Adrenal gland (tissue), 12 donors: Measurements from ENCODE around the gene LAMB1. TPM values are rescaled to one million over a fixed set of nuclear protein-coding genes. Genes with fewer than 3 reads are reported as not detected.

Experiments
- DNase-seq, 7 donors: peaks; one replicate each; pipeline ENCODE4 v3.0.0-alpha.2; 2019 to 2020
- H3K27ac ChIP-seq, 5 donors: fragments of 200-600 bp; sonication (generic) in 4 of 5; 1 replicate in 3 of 5; 2 replicates in 2 of 5; pipeline versions ENCODE4 v1.5.1 to v1.8.0; 2016 to 2020; ENCODE audit warnings: mild to moderate bottlenecking in 1 of 5
- H3K27me3 ChIP-seq: fragments of 200-600 bp; 2 replicates; pipeline ENCODE4 v1.8.0; 2021
- H3K36me3 ChIP-seq, 2 donors: fragments of 200-600 bp; replicated peaks in 1 of 2; 1 replicate in 1 of 2; 2 replicates in 1 of 2; pipeline versions ENCODE4 v1.5.1 to v1.8.0; 2018 to 2022
- H3K4me1 ChIP-seq, 2 donors: fragments of 200-600 bp; replicated peaks in 1 of 2; 1 replicate in 1 of 2; 2 replicates in 1 of 2; pipeline versions ENCODE4 v1.5.1 to v1.8.0; 2018 to 2021
- H3K4me3 ChIP-seq, 4 donors: fragments of 200-600 bp; sonication (generic) in 3 of 4; one replicate each; pipeline ENCODE4 v1.5.1; 2016 to 2018
- H3K9me3 ChIP-seq, 3 donors: fragments of 200-600 bp; sonication (generic) in 1 of 3; replicated peaks in 1 of 3; 1 replicate in 2 of 3; 2 replicates in 1 of 3; pipeline versions ENCODE4 v1.5.1 to v1.8.0; 2016 to 2021
- POLR2A ChIP-seq, 2 donors: fragments of 450-650 bp; IDR thresholded peaks; one replicate each; pipeline ENCODE4 v1.6.1; 2017; ENCODE audit warnings: antibody characterized with exemption in 2 of 2, mild to moderate bottlenecking in 2 of 2, moderate library complexity in 1 of 2
- WGBS, 4 donors: extraction: QIAGEN DNeasy Blood & Tissue Kit in 2 of 4; methylation state at CpG; one replicate each; pipeline versions ENCODE4 v1.1.5 to v1.1.7; 2013 to 2017; 5-methylcytosine and 5-hydroxymethylcytosine counted together
- intact Hi-C, 2 donors: fragments of 100-400 bp; cut with DNase I; formaldehyde crosslinking; loops; one replicate each; pipeline versions ENCODE4 v1.14.1 to v1.15.0; 2022 to 2023
- polyA plus RNA-seq, 3 donors: library from polyadenylated mRNA; stranded (reverse); fragments of 200-250 nt in 2 of 3; fragments of 350-450 nt in 1 of 3; fragmentation: Illumina TruSeq in 1 of 3; extraction: RNeasy Lipid Tissue Mini Kit (QIAGEN cat#74804) in 1 of 3; gene quantifications; one replicate each; pipeline ENCODE4 v1.2.3, GENCODE V29; 2013 to 2014
- total RNA-seq, 9 donors: library from RNA; depleted of rRNA in 4 of 9; stranded (reverse); fragments of >200 nt in 4 of 9; fragments of 120-200 nt in 1 of 9; fragmentation: NEBNext Ultra II Directional in 1 of 9; extraction: Animal tissue kit (Norgen Biotek cat#: 25700) in 1 of 9; gene quantifications; one replicate each; pipeline versions ENCODE4 v1.1.0 to v1.2.4, GENCODE V29; 2013 to 2023
- TF ChIP-seq, protein P1 (sequence below), 6 experiments: fragments of 450-650 bp in 4 of 6; fragments of 200-600 bp in 2 of 6; sonication (generic) in 1 of 6; IDR thresholded peaks; 1 replicate in 5 of 6; 2 replicates in 1 of 6; pipeline versions ENCODE4 v1.5.1 to v1.8.0; 2016 to 2021; ENCODE audit warnings: antibody characterized with exemption in 6 of 6, mild to moderate bottlenecking in 2 of 6, moderate library complexity in 1 of 6
- donor health status: healthy with polysubstance abuse.
- donor health status: Bipolar disorder and iron deficiency.
- donor health status: DM: yes; HTN: yes; CAD: no.
- donor health status: DM: no; HTN: no; CAD: no.
- donor health status: DM: no; HTN: no; CAD: no.
- donor health status: DM: yes; HTN: yes; CAD: no.

Gene LAMB1
- total and polyA plus RNA-seq, 12 donors, result 48.6 to 164 (median 90.2) TPM

DNA sequence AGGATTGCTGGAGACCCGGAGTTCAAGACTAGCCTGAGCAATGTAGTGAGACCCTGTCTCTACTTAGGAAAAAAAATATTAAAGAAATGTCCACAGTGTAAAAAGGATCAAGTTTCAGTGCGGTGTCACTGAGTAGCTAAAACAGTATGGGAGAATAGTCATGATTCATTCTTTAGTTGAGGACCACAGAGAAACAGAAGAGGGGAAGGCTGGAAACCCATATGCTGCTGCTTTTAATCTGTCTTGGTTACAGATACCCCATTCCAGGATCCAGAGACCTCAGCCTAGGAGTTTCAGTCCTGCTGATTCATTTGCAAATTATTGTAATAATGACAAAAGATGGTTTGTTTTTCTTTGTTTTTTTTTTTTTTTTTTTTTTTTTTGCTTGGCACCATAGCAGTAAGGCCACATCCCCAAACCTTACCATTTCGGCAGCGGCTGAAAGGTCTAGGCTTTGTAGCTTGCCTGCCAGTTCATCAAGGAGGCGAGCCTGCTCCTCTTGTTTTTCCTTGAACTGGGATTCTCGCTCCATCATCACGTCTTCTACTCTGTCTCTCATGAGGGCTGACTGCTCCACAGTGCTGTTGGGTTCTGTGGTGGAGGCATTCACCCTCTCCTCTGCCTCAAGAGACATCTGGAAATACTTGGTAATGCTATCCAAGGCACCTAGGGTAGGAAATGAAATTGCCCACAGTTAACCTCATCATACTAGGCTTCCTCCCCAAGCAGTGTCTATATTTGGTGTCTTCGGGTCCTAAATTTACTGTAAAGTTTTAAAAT is 67.8 kb downstream of the LAMB1 start:
- Histone ChIP-seq H3K27me3 (no peaks in the 10 kb centered on the region), H3K4me3 (no peak overlapping the region), H3K9me3 (no peaks in the 10 kb centered on the region), H3K36me3 (peaks cover 0 to 6% of the 10 kb centered on the region in 2 donors), H3K27ac (no peak overlapping the region), H3K4me1 (peaks cover 8 to 33% of the 10 kb centered on the region in 2 donors)
- WGBS, 4 donors, result 84 to 98% (median 92%) methylated on average over 8 of the region's 8 CpGs
- TF ChIP-seq POLR2A (IDR thresholded peaks at IDR 0.05), result no peak
- TF ChIP-seq, protein P1, sequence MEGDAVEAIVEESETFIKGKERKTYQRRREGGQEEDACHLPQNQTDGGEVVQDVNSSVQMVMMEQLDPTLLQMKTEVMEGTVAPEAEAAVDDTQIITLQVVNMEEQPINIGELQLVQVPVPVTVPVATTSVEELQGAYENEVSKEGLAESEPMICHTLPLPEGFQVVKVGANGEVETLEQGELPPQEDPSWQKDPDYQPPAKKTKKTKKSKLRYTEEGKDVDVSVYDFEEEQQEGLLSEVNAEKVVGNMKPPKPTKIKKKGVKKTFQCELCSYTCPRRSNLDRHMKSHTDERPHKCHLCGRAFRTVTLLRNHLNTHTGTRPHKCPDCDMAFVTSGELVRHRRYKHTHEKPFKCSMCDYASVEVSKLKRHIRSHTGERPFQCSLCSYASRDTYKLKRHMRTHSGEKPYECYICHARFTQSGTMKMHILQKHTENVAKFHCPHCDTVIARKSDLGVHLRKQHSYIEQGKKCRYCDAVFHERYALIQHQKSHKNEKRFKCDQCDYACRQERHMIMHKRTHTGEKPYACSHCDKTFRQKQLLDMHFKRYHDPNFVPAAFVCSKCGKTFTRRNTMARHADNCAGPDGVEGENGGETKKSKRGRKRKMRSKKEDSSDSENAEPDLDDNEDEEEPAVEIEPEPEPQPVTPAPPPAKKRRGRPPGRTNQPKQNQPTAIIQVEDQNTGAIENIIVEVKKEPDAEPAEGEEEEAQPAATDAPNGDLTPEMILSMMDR (IDR thresholded peaks at IDR 0.05), result no peak
- intact Hi-C loops, result no loop called here
- no peak for DNase-seq

DNA sequence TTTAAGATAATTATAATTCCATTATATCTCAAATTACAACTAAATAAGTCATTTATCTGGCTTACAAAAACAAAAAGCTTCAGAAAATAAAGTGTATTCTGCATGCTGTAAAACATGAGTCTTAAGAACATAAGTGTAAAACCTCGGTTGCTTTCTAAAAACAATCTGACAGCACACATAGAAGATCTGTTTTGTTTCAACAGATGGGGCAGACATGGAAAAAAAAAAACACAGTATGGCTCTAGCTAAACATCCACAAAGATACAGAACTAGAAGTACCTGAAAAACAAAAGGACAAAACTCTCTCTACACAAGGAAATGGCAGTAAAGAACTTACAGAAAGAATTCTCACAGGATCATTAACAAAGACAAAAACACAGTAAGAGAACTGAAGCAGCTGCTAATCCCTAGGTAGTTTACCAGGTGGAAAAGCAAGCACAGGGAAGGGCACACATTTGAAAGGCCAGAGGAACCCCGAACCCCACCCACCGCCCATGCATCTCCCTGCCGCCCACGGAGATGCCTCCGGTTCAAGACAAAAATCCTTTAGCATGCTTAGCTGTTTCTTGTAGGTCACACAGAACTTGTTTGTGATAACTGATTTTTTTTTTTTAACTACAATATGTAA is 69.5 kb downstream of the LAMB1 start:
- no peak overlapping the region for H3K4me3 ChIP-seq
- peaks cover 0 to 17% of the 10 kb centered on the region in 2 donors for H3K36me3 ChIP-seq
- no peaks in the 10 kb centered on the region for H3K9me3 ChIP-seq
- peaks cover 0 to 18% of the 10 kb centered on the region in 2 donors for H3K4me1 ChIP-seq
- no peak overlapping the region for H3K27ac ChIP-seq
- WGBS, 4 donors, result 62 to 79% (median 71%) methylated on average over 6 of the region's 6 CpGs
- no peak for DNase-seq
- intact Hi-C loops, result no loop called here
- no peaks in the 10 kb centered on the region for H3K27me3 ChIP-seq
- TF ChIP-seq, protein P1 (IDR thresholded peaks at IDR 0.05), result no peak
- TF ChIP-seq POLR2A (IDR thresholded peaks at IDR 0.05), result no peak

DNA sequence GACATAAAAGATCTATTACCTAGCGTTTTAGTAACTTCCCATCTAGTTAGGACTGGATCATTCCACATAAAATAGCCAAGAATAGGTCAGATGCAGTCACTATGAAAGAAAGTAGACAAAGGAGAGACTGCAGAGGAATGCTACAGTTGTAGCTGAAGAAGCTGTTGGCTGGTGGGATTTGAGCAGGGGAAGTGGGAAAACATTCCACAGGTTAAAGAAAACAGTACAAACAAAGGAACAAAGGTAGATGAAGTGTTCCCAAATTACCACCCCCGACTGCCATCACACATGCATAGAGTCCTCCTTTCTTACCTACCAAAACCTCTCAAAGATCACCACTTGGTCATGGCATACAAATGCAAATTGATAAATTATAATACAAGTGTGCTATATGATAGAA is 70.2 kb downstream of the LAMB1 start:
- 71 to 82% (median 76%) methylated on average over 2 of the region's 2 CpGs for WGBS, 4 donors
- no peaks in the 10 kb centered on the region for H3K9me3 ChIP-seq
- H3K4me3 ChIP-seq, result no peak overlapping the region
- intact Hi-C loops, result no loop called here
- peaks cover 0 to 11% of the 10 kb centered on the region in 2 donors for H3K4me1 ChIP-seq
- TF ChIP-seq, protein P1 (IDR thresholded peaks at IDR 0.05), result no peak
- no peak for TF ChIP-seq POLR2A (IDR thresholded peaks at IDR 0.05)
- no peaks in the 10 kb centered on the region for H3K27me3 ChIP-seq
- H3K36me3 ChIP-seq, result peaks cover 0 to 24% of the 10 kb centered on the region in 2 donors
- no peak overlapping the region for H3K27ac ChIP-seq
- DNase-seq, result no peak

DNA sequence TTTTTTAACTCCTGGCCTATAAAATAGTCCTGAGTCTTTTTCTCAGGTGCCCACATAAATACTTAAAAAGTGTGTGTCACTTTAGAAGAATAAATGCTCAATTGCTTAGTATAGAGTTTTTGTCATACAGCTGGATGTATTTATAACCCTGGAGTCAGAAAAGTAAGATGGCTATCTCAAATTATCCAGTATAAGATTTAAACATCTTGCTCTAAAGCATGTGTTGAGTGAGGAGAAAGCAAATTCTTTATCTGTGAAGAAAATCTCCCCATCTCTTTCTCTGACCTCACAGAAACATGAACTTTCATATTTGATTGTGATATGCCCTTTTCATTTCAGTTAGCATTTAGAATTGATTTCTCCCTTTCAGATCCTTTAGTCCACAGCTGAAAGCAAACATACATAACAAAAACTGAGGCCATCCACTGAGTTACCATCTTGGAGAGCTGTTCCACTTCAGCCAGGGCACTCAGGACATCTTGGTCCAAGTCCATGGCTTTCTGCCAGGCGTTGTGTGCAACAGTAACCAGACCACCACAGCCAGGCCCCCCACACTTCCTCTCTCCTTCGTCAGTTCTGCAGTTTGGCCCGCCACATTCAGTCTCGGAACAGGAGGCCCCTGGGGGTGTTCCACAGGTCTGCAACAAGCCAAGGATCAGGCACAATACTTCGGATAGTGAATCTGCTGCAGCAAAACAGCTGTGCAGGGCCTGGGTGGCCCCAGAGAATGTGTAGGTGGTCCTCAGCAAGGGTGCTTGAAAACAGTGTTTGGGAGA is 71.0 kb downstream of the LAMB1 start:
- H3K36me3 ChIP-seq, result peaks cover 0 to 31% of the 10 kb centered on the region in 2 donors
- H3K4me3 ChIP-seq, result no peak overlapping the region
- H3K4me1 ChIP-seq, result peaks cover 0 to 9% of the 10 kb centered on the region in 2 donors
- peak overlapping the region in 1 of 5 donors; percentile 26 for H3K27ac ChIP-seq
- H3K27me3 ChIP-seq, result no peaks in the 10 kb centered on the region
- 58 to 73% (median 66%) methylated on average over 3 to 5 of the region's 5 CpGs for WGBS, 4 donors
- no peak for TF ChIP-seq POLR2A (IDR thresholded peaks at IDR 0.05)
- TF ChIP-seq, protein P1 (IDR thresholded peaks at IDR 0.05), result no peak
- DNase-seq, result no peak
- intact Hi-C loops, result no loop called here
- H3K9me3 ChIP-seq, result no peaks in the 10 kb centered on the region
